ENCODE results near the gene DNAH10.

The DNAH10 gene

GRCh38 chr12:123801573-123802178 is 39.6 kb downstream of the DNAH10 start:
- peak; percentile 62 for FAIRE-seq

DNA sequence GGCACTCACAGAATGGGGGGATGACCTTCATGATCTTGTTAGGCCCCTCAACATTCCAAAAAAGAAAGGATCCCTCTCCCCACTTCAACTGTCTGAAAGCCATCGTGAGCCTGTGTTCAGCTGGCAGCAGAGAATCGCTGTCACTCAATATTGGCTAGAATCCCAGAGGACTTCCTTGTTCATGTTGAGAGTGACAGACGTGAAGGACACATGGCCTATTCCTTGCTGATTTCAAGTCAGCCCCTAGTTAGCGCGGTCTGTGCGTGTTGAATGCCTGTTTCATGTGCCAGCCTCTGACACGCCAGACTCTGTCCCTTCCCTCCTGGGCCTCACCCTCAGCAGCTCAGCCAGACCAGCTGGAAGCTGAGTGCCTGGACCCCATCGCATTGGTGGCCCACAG is 43.1 kb downstream of the DNAH10 start:
- FAIRE-seq: no peak

GRCh38 chr12:123807002-123807401 is 44.9 kb downstream of the DNAH10 start:
- FAIRE-seq: no peak

GRCh38 chr12:123807670-123808069 is 45.6 kb downstream of the DNAH10 start:
- no peak for FAIRE-seq

DNA sequence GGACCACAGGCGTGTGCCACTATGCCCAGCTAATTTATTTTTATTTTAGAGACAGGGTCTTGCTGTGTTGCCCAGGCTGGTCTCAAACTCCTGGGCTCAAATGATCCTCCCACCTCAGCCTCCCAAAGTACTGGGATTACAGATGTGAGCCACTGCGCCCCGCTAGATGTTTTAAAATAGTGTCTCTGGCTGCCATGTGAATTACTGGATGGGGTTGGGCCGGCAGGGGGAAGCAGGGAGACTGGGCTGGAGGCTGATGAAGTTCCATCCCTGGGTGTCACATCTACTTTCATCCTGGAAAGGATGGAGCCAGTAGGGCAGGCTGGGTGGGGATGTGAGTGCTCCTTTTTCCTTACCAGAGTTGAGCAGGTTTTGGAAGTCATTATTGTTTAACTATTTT is 46.1 kb downstream of the DNAH10 start:
- FAIRE-seq: no peak

GRCh38 chr12:123813349-123813748 is 51.2 kb downstream of the DNAH10 start:
- no peak for FAIRE-seq

GRCh38 chr12:123815968-123816367 is 53.9 kb downstream of the DNAH10 start:
- no peak for FAIRE-seq

- FAIRE-seq: peak; percentile 3
These were observed 54.9 kb downstream of the DNAH10 start for GRCh38 chr12:123816896-123817537.

GRCh38 chr12:123822804-123823203 is 60.7 kb downstream of the DNAH10 start:
- no peak for FAIRE-seq

DNA sequence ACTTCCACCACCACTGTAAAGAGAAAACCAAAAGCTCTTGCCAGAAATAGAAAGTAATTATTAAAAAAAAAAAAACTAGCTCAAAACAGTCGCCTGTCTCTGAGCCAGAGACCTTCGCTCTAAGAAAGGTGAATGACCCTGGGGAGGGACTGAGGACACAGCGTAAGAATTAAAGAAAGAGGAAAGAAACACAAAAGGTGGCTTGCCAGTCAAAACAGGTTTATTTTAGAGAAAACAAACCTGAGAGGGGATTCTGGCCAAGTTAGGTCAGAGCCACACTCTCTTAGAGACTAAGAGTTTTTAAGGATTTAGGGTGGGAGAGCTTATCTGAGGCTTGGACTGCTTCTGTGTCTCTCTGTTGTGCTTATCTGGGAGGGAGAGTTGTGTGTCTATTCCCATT is 66.0 kb downstream of the DNAH10 start:
- FAIRE-seq: no peak

- FAIRE-seq: no peak
These were observed 66.9 kb downstream of the DNAH10 start for GRCh38 chr12:123828854-123829547.

DNA sequence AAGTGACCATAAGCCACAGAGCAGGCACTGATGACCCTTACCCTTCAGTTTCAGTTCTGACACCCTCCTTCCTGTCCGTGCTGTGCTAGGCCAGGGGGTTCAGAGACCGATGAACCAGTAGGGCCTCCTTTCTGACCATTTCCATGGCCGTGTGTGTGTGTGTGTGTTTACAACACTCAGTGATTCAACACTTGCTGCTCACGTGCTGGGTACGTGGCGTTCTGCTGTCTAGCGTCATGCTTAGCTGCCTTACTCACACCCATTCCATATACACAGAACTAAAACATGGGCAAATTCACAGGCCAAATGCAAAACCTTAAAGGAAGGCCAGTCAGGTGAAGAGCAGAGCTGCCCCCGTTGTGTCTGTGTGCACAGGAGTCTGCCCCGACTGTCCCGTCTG is 67.5 kb downstream of the DNAH10 start:
- FAIRE-seq: no peak

DNA sequence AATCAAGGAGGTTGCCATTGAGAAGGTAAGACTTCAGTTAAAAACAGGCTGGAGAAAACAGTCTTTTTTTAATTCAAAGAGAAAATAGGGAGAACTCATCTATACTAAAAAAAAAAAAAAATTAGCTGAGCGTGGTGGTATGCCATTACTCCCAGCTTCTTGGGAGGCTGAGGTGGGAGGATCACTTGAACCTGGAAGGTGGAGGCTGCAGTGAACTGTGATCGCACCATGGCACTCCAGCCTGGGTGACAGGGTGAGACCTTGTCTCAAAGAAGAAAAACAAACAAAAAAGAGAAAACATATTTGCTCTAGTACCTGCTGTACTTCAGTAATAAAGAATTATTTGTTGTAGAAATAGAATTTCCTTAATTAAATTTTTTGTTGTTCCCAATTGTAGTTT is 68.6 kb downstream of the DNAH10 start:
- FAIRE-seq: no peak

GRCh38 chr12:123832052-123832451 is 70.0 kb downstream of the DNAH10 start:
- FAIRE-seq: no peak

- FAIRE-seq: no peak
These were observed 71.7 kb downstream of the DNAH10 start for GRCh38 chr12:123833830-123834229.

- FAIRE-seq: no peak
These were observed 72.7 kb downstream of the DNAH10 start for GRCh38 chr12:123834845-123835244.

DNA sequence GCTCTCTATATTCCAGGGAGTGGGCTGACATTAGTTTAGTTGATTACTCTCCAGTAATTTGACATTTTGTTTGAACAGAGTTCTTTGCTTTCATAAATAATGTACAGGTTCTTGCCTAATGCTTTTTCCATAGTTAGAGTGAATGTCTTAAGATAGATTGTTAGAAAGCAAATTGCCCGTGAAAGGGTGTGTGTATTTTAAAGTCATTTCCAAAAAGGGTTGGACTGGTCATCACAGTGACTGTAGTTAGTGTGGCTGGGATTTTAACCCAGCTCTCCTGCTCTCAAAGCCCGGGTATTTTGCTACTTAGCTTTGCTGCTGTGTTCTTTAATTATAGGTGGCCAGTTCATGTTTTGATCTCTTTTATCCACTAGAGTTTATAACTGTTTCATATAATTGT is 74.2 kb downstream of the DNAH10 start:
- FAIRE-seq: no peak

- FAIRE-seq: no peak
These were observed 77.7 kb downstream of the DNAH10 start for GRCh38 chr12:123839826-123840225.

GRCh38 chr12:123840765-123841425 is 78.8 kb downstream of the DNAH10 start:
- no peak for FAIRE-seq

DNA sequence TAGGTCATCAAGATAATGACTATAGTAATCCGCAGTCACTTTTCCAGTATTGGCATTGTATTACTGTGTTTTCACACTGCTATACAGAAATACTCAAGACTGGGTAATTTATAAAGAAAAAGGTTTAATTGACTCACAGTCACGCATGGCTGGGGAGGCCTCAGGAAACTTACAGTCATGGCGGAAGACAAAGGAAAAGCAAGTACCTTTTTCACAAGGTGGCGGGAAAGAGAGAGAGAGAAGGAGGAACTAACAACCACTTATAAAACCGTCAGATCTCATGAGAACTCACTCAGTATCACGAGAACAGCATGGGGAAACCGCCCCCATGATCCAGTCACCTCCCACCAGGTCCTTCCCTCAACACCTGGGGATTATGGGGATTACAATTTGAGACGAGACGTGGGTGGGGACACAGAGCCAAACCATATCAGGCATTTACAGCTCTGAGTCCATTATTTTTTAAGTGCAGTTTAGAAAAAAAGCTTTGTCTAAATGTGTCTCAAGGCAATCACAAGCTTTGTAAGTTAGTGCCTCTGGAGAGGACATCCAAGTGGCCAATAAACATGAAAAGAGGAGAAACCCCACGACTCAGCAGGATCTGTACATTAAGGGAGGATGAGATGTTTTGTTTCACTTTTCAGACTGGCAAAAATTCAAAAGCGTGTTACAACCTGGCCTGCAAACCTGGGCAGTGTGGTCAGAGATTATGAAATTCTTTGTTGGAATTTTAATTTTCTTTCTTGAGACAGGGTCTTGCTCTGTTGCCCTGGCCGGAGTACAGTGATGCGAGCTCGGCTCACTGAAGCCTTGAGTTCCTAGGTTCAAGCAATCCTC is 82.0 kb downstream of the DNAH10 start:
- FAIRE-seq: no peak

GRCh38 chr12:123845881-123846280 is 83.8 kb downstream of the DNAH10 start:
- FAIRE-seq: no peak

GRCh38 chr12:123846340-123846739 is 84.2 kb downstream of the DNAH10 start:
- no peak for FAIRE-seq

- FAIRE-seq: no peak
These were observed 84.9 kb downstream of the DNAH10 start for GRCh38 chr12:123847019-123847418.
